H1 (cell line): ENCODE results near the gene PDE1C. TPM values are rescaled to one million over a fixed set of nuclear protein-coding genes. Genes with fewer than 3 reads are reported as not detected.

ENCODE experiments used
- CTBP2 ChIP-seq: IDR thresholded peaks from 2 replicates; pipeline ENCODE4 v1.7.0; 2011; ENCODE audit warnings: borderline replicate concordance, mild to moderate bottlenecking, moderate library complexity, mixed read lengths, low read length; ENCODE audit not compliant: insufficient read depth, insufficient read length
- JUN ChIP-seq: IDR thresholded peaks from 2 replicates; pipeline ENCODE4 v1.6.1; 2011; ENCODE audit warnings: low read depth, mild to moderate bottlenecking, improper control_type of control experiment, low read length
- POLR2AphosphoS5 ChIP-seq: IDR thresholded peaks from 2 replicates; pipeline ENCODE4 v1.6.1; 2011; ENCODE audit warnings: low read depth, low read length
- SUZ12 ChIP-seq: fragments of 200-600 bp; sonication (generic); IDR thresholded peaks from 2 replicates; pipeline ENCODE4 v1.6.1; 2012; ENCODE audit warnings: mild to moderate bottlenecking, inconsistent platforms, low read length, moderate library complexity, mixed read lengths
- TAF7 ChIP-seq: optimal IDR thresholded peaks from 2 replicates; pipeline ENCODE3; 2011; ENCODE audit warnings: low read depth, mild to moderate bottlenecking, inconsistent platforms, low read length, moderate library complexity, borderline replicate concordance
- TBP ChIP-seq: IDR thresholded peaks from 2 replicates; pipeline ENCODE4 v1.6.1; 2011; ENCODE audit warnings: low read depth, low read length, improper control_type of control experiment
- polyA plus RNA-seq, 7 experiments: library from polyadenylated mRNA; depleted of rRNA in 3 of 7; stranded (reverse) in 5 of 7; unstranded in 2 of 7; fragments of >200 nt in 5 of 7; fragments of 200-250 nt in 2 of 7; gene quantifications; 1 replicate in 5 of 7; 2 replicates in 1 of 7; 4 replicates in 1 of 7; pipeline versions ENCODE4 v1.2.1 to v1.2.3, GENCODE V29; 2011 to 2013; ENCODE audit warnings: missing spikeins in 2 of 7, mixed read lengths in 2 of 7
- total RNA-seq: library from RNA; stranded (reverse); fragmentation: NEBNext Ultra II Directional; extraction: Animal tissue kit (Norgen Biotek cat#: 25700); gene quantifications from 2 replicates; pipeline ENCODE4 v1.2.1, GENCODE V29; 2021
- TF ChIP-seq, protein P1 (sequence below): fragments of 300-600 bp; sonication (generic); IDR thresholded peaks from 2 replicates; pipeline ENCODE4 v1.7.1; 2012; ENCODE audit warnings: low read length, moderate library complexity, mild to moderate bottlenecking, inconsistent platforms; ENCODE audit not compliant: insufficient replicate concordance

The PDE1C gene
- total and polyA plus RNA-seq, 2 of the 8 experiments (the other 6 are each of a cell fraction or from before 2014, with no cell fraction given): 0.11 to 1.1 TPM

DNA sequence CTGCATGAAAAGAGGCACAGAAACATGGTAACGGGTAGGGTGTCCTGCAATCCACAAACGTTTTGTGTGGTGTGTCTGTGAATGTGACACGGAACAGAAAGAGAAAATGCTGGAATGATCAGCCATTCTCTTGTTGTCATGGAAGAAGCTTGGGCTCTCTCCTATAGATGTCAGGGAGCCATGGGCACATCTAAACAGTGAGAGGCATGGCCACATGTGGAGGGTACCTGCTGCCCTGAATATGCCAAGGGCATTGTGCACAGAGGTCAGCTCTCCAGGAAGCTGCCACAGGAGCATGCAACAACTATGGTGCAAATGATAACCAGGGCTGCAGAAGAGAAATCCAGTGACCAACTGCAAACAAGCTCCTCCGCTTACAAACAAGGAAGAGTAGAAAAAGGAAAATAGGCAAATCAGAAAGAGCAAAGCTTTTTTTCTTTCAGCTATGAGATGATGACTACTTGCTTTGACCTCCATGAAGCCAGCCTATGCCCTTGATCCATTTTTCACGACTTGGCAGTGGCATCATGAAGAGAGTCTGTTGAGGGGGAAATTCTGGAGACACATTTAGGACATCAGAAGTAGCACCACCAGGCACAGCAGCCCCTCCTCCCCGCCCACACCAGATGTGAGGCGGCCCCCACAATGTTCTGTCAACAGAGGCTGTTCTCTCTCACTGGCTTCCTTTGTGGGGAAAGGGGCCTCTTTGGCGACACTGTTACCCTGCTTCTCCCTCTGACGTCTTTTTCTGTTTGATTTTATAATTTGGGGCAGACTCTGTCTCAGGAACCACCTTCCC is 4.8 kb upstream of the PDE1C start (continued):
- TF ChIP-seq, protein P1, sequence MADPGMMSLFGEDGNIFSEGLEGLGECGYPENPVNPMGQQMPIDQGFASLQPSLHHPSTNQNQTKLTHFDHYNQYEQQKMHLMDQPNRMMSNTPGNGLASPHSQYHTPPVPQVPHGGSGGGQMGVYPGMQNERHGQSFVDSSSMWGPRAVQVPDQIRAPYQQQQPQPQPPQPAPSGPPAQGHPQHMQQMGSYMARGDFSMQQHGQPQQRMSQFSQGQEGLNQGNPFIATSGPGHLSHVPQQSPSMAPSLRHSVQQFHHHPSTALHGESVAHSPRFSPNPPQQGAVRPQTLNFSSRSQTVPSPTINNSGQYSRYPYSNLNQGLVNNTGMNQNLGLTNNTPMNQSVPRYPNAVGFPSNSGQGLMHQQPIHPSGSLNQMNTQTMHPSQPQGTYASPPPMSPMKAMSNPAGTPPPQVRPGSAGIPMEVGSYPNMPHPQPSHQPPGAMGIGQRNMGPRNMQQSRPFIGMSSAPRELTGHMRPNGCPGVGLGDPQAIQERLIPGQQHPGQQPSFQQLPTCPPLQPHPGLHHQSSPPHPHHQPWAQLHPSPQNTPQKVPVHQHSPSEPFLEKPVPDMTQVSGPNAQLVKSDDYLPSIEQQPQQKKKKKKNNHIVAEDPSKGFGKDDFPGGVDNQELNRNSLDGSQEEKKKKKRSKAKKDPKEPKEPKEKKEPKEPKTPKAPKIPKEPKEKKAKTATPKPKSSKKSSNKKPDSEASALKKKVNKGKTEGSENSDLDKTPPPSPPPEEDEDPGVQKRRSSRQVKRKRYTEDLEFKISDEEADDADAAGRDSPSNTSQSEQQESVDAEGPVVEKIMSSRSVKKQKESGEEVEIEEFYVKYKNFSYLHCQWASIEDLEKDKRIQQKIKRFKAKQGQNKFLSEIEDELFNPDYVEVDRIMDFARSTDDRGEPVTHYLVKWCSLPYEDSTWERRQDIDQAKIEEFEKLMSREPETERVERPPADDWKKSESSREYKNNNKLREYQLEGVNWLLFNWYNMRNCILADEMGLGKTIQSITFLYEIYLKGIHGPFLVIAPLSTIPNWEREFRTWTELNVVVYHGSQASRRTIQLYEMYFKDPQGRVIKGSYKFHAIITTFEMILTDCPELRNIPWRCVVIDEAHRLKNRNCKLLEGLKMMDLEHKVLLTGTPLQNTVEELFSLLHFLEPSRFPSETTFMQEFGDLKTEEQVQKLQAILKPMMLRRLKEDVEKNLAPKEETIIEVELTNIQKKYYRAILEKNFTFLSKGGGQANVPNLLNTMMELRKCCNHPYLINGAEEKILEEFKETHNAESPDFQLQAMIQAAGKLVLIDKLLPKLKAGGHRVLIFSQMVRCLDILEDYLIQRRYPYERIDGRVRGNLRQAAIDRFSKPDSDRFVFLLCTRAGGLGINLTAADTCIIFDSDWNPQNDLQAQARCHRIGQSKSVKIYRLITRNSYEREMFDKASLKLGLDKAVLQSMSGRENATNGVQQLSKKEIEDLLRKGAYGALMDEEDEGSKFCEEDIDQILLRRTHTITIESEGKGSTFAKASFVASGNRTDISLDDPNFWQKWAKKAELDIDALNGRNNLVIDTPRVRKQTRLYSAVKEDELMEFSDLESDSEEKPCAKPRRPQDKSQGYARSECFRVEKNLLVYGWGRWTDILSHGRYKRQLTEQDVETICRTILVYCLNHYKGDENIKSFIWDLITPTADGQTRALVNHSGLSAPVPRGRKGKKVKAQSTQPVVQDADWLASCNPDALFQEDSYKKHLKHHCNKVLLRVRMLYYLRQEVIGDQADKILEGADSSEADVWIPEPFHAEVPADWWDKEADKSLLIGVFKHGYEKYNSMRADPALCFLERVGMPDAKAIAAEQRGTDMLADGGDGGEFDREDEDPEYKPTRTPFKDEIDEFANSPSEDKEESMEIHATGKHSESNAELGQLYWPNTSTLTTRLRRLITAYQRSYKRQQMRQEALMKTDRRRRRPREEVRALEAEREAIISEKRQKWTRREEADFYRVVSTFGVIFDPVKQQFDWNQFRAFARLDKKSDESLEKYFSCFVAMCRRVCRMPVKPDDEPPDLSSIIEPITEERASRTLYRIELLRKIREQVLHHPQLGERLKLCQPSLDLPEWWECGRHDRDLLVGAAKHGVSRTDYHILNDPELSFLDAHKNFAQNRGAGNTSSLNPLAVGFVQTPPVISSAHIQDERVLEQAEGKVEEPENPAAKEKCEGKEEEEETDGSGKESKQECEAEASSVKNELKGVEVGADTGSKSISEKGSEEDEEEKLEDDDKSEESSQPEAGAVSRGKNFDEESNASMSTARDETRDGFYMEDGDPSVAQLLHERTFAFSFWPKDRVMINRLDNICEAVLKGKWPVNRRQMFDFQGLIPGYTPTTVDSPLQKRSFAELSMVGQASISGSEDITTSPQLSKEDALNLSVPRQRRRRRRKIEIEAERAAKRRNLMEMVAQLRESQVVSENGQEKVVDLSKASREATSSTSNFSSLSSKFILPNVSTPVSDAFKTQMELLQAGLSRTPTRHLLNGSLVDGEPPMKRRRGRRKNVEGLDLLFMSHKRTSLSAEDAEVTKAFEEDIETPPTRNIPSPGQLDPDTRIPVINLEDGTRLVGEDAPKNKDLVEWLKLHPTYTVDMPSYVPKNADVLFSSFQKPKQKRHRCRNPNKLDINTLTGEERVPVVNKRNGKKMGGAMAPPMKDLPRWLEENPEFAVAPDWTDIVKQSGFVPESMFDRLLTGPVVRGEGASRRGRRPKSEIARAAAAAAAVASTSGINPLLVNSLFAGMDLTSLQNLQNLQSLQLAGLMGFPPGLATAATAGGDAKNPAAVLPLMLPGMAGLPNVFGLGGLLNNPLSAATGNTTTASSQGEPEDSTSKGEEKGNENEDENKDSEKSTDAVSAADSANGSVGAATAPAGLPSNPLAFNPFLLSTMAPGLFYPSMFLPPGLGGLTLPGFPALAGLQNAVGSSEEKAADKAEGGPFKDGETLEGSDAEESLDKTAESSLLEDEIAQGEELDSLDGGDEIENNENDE: no peak
- TF ChIP-seq CTBP2 (no peak), SUZ12 (no peak), TAF7 (no peak), JUN (no peak), POLR2AphosphoS5 (no peak), TBP (no peak)
